Peyer's patch (tissue), 4 donors: ENCODE measurements around the gene THSD7A. TPM values are rescaled to one million over a fixed set of nuclear protein-coding genes. Genes with fewer than 3 reads are reported as not detected.

Source experiments
- DNase-seq, 3 donors: peaks; one replicate each; pipeline ENCODE4 v3.0.0-alpha.2; 2017 to 2019
- H3K27ac ChIP-seq, 4 donors: fragments of 200-600 bp; sonication (generic); one replicate each; pipeline ENCODE4 v1.5.1; 2016 to 2019
- H3K27me3 ChIP-seq, 2 donors: fragments of 200-600 bp; sonication (generic); one replicate each; pipeline ENCODE4 v1.5.1; 2019
- H3K36me3 ChIP-seq, 3 donors: fragments of 200-600 bp; sonication (generic); one replicate each; pipeline ENCODE4 v1.5.1; 2016 to 2019
- H3K4me1 ChIP-seq, 4 donors: fragments of 200-600 bp; sonication (generic); one replicate each; pipeline ENCODE4 v1.5.1; 2016 to 2019
- H3K4me3 ChIP-seq, 4 donors: fragments of 200-600 bp; sonication (generic); 1 replicate in 3 of 4; 2 replicates in 1 of 4; pipeline ENCODE4 v1.5.1; 2016 to 2019; ENCODE audit warnings: mild to moderate bottlenecking in 1 of 4
- H3K9me3 ChIP-seq, 4 donors: fragments of 200-600 bp; sonication (generic); one replicate each; pipeline ENCODE4 v1.5.1; 2016 to 2019; ENCODE audit warnings: mild to moderate bottlenecking in 1 of 4
- POLR2A ChIP-seq, 2 donors: fragments of 450-650 bp; IDR thresholded peaks; one replicate each; pipeline ENCODE4 v1.5.1; 2017; ENCODE audit warnings: antibody characterized with exemption in 2 of 2, mild to moderate bottlenecking in 2 of 2, moderate library complexity in 2 of 2
- total RNA-seq, 4 donors: library from RNA; depleted of rRNA; stranded (reverse); fragments of >200 nt; gene quantifications; one replicate each; pipeline ENCODE4 v1.1.0, GENCODE V29; 2016
- TF ChIP-seq, protein P1 (sequence below), 6 experiments: fragments of 450-650 bp in 4 of 6; fragments of 200-600 bp in 2 of 6; sonication (generic) in 1 of 6; IDR thresholded peaks; one replicate each; pipeline ENCODE4 v1.5.1; 2017 to 2019; ENCODE audit warnings: antibody characterized with exemption in 6 of 6, mild to moderate bottlenecking in 3 of 6, moderate library complexity in 1 of 6

THSD7A gene
- total RNA-seq, 4 donors from 2014 or later, result 0.53 to 4.1 (median 2.1) TPM

- Histone ChIP-seq H3K9me3 (no peaks in the 10 kb centered on the region), H3K36me3 (no peaks in the 10 kb centered on the region), H3K4me3 (no peak overlapping the region), H3K27me3 (no peaks in the 10 kb centered on the region), H3K4me1 (no peaks in the 10 kb centered on the region), H3K27ac (no peak overlapping the region)
- no peak for DNase-seq
- no peak for TF ChIP-seq POLR2A (IDR thresholded peaks at IDR 0.05)
- TF ChIP-seq, protein P1, sequence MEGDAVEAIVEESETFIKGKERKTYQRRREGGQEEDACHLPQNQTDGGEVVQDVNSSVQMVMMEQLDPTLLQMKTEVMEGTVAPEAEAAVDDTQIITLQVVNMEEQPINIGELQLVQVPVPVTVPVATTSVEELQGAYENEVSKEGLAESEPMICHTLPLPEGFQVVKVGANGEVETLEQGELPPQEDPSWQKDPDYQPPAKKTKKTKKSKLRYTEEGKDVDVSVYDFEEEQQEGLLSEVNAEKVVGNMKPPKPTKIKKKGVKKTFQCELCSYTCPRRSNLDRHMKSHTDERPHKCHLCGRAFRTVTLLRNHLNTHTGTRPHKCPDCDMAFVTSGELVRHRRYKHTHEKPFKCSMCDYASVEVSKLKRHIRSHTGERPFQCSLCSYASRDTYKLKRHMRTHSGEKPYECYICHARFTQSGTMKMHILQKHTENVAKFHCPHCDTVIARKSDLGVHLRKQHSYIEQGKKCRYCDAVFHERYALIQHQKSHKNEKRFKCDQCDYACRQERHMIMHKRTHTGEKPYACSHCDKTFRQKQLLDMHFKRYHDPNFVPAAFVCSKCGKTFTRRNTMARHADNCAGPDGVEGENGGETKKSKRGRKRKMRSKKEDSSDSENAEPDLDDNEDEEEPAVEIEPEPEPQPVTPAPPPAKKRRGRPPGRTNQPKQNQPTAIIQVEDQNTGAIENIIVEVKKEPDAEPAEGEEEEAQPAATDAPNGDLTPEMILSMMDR (IDR thresholded peaks at IDR 0.05), result no peak
These were observed 290.7 kb downstream of the THSD7A start for GRCh38 chr7:11541330-11541729.

GRCh38 chr7:11540271-11540761, 291.7 kb downstream of the THSD7A start:
- no peaks in the 10 kb centered on the region for H3K9me3 ChIP-seq
- no peaks in the 10 kb centered on the region for H3K27me3 ChIP-seq
- no peak overlapping the region for H3K27ac ChIP-seq
- no peaks in the 10 kb centered on the region for H3K4me1 ChIP-seq
- no peak for DNase-seq
- TF ChIP-seq, protein P1 (IDR thresholded peaks at IDR 0.05), result no peak
- no peak for TF ChIP-seq POLR2A (IDR thresholded peaks at IDR 0.05)
- H3K36me3 ChIP-seq, result no peaks in the 10 kb centered on the region
- H3K4me3 ChIP-seq, result no peak overlapping the region

GRCh38 chr7:11539853-11540252, 292.1 kb downstream of the THSD7A start:
- no peaks in the 10 kb centered on the region for H3K4me1 ChIP-seq
- no peak for DNase-seq
- no peak for TF ChIP-seq POLR2A (IDR thresholded peaks at IDR 0.05)
- TF ChIP-seq, protein P1 (IDR thresholded peaks at IDR 0.05), result no peak
- H3K9me3 ChIP-seq, result no peaks in the 10 kb centered on the region
- no peaks in the 10 kb centered on the region for H3K27me3 ChIP-seq
- H3K4me3 ChIP-seq, result no peak overlapping the region
- no peaks in the 10 kb centered on the region for H3K36me3 ChIP-seq
- no peak overlapping the region for H3K27ac ChIP-seq

- no peak for DNase-seq
- H3K36me3 ChIP-seq, result no peaks in the 10 kb centered on the region
- H3K4me3 ChIP-seq, result no peak overlapping the region
- H3K4me1 ChIP-seq, result no peaks in the 10 kb centered on the region
- TF ChIP-seq, protein P1 (IDR thresholded peaks at IDR 0.05), result no peak
- TF ChIP-seq POLR2A (IDR thresholded peaks at IDR 0.05), result no peak
- no peaks in the 10 kb centered on the region for H3K27me3 ChIP-seq
- H3K27ac ChIP-seq, result no peak overlapping the region
- no peaks in the 10 kb centered on the region for H3K9me3 ChIP-seq
These were observed 293.2 kb downstream of the THSD7A start for GRCh38 chr7:11538751-11539299.

DNA sequence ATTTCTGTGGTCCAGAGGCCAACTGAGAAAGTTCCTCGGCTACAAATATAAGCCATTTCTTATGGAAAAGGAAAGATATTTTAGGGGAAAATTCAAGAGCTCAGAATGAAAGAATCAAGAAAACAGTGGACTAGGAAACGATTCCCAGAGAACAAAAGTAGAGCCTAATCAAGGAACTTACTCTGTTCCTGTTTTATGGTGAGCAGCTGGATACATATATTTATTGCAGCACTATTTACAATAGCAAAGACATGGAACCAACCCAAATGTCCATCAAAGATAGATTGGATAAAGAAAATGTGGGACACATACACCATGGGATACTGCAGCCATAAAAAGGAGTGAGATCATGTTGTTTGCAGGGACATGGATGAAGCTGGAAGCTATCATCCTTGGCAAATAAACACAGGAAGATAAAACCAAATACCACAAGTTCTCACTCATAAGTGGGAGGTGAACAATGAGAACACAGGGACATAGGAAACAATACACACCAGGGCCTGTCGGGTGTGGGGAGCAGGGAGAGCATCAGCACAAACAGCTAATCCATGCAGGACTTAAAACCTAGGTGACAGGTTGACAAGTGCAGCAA, 298.7 kb downstream of the THSD7A start:
- no peaks in the 10 kb centered on the region for H3K27me3 ChIP-seq
- no peaks in the 10 kb centered on the region for H3K4me1 ChIP-seq
- H3K27ac ChIP-seq, result no peak overlapping the region
- no peak overlapping the region for H3K4me3 ChIP-seq
- TF ChIP-seq, protein P1 (IDR thresholded peaks at IDR 0.05), result no peak
- TF ChIP-seq POLR2A (IDR thresholded peaks at IDR 0.05), result no peak
- DNase-seq, result no peak
- no peaks in the 10 kb centered on the region for H3K9me3 ChIP-seq
- no peaks in the 10 kb centered on the region for H3K36me3 ChIP-seq
